A673 (cell line): ENCODE results near the gene MOG. TPM values are rescaled to one million over a fixed set of nuclear protein-coding genes. Genes with fewer than 3 reads are reported as not detected.

ENCODE experiments used
- BruUV-seq: library from RNA; stranded (reverse); fragments of 400-500 nt; replicated peaks from 2 replicates; lab custom pipeline; 2021; lab: Mats Ljungman, UMichigan
- CTCF ChIA-PET: fragments of 300-600 bp; sonication (Branson Sonifier 250); formaldehyde crosslinking; loops from one replicate; lab custom pipeline; 2022; ENCODE audit warnings: antibody characterized with exemption; lab: Charles Lee
- POLR2A ChIA-PET: fragments of 300-600 bp; sonication (Branson Sonifier 250); formaldehyde crosslinking; loops from one replicate; lab custom pipeline; 2022; ENCODE audit warnings: antibody characterized with exemption; ENCODE audit not compliant: low non-redundant PET; lab: Charles Lee
- DNase-seq: peaks from one replicate; pipeline ENCODE4 v3.0.0-alpha.2; 2015; ENCODE audit warnings: low spot score
- H3K27ac ChIP-seq: fragments of 200-600 bp; sonication (generic); 2 replicates; pipeline ENCODE4 v1.5.1; 2016; ENCODE audit warnings: mixed run types, low read depth, mild to moderate bottlenecking, mixed read lengths, antibody characterized with exemption, low read length; ENCODE audit not compliant: poor library complexity, severe bottlenecking
- H3K27me3 ChIP-seq: fragments of 200-600 bp; sonication (generic); replicated peaks from 2 replicates; pipeline ENCODE4 v1.6.1; 2017; ENCODE audit warnings: mixed run types, low read depth, mild to moderate bottlenecking, mixed read lengths, antibody characterized with exemption, low read length; ENCODE audit not compliant: insufficient read depth, poor library complexity
- H3K36me3 ChIP-seq: fragments of 200-600 bp; sonication (generic); 2 replicates; pipeline ENCODE4 v1.6.1; 2016; ENCODE audit warnings: mixed run types, mild to moderate bottlenecking, mixed read lengths, antibody characterized with exemption, low read length; ENCODE audit not compliant: insufficient read depth, poor library complexity, severe bottlenecking
- H3K4me1 ChIP-seq: fragments of 200-600 bp; sonication (generic); 2 replicates; pipeline ENCODE4 v1.6.1; 2017; ENCODE audit warnings: mixed run types, mild to moderate bottlenecking, mixed read lengths, antibody characterized with exemption, low read length; ENCODE audit not compliant: insufficient read depth, poor library complexity, severe bottlenecking
- H3K4me3 ChIP-seq: fragments of 200-600 bp; sonication (generic); 2 replicates; pipeline ENCODE4 v1.5.1; 2016; ENCODE audit warnings: low read depth, mixed run types, mild to moderate bottlenecking, mixed read lengths, low read length; ENCODE audit not compliant: poor library complexity, severe bottlenecking
- H3K9me3 ChIP-seq: fragments of 200-600 bp; sonication (generic); 2 replicates; pipeline ENCODE4 v1.6.1; 2016; ENCODE audit warnings: mixed run types, low read depth, mild to moderate bottlenecking, mixed read lengths, antibody characterized with exemption, low read length; ENCODE audit not compliant: poor library complexity, severe bottlenecking
- CTCF ChIP-seq: fragments of 300-800, 200-600 bp; sonication (generic); conservative IDR thresholded peaks from 2 replicates; pipeline ENCODE4 v1.5.1; 2017; ENCODE audit warnings: low read depth, mild to moderate bottlenecking, antibody characterized with exemption, low read length, moderate library complexity, mixed read lengths
- EZH2 ChIP-seq: fragments of 200-600 bp; sonication (generic); IDR thresholded peaks from 2 replicates; pipeline ENCODE4 v1.6.1; 2017; ENCODE audit warnings: borderline replicate concordance, low read depth, mild to moderate bottlenecking, mixed read lengths, antibody characterized with exemption, low read length; ENCODE audit not compliant: poor library complexity, severe bottlenecking
- intact Hi-C: fragments of 100-400 bp; cut with micrococcal nuclease; formaldehyde crosslinking; loops from one replicate; pipeline ENCODE4 v1.10.0; 2022; ENCODE audit not compliant: unreplicated experiment
- total RNA-seq: library from RNA; stranded (reverse); gene quantifications from 2 replicates; pipeline ENCODE4 v1.2.3, GENCODE V29; 2021

MOG gene
- total RNA-seq, 1 experiment from 2014 or later: not detected

GRCh38 chr6:29710281-29710941, 53.5 kb downstream of the MOG start:
- no peaks in the 10 kb centered on the region for H3K9me3 ChIP-seq
- no peak for DNase-seq
- no peaks in the 10 kb centered on the region for H3K4me1 ChIP-seq
- peaks cover 29% of the 10 kb centered on the region for H3K27me3 ChIP-seq
- no peaks in the 10 kb centered on the region for H3K36me3 ChIP-seq
- CTCF ChIA-PET: no interaction called here
- TF ChIP-seq EZH2 (no peak), CTCF (no peak)
- no peak overlapping the region for H3K4me3 ChIP-seq
- no TSS peak for BruUV-seq
- intact Hi-C loops: no loop called here
- no peak overlapping the region for H3K27ac ChIP-seq
- POLR2A ChIA-PET: no interaction called here

- Histone ChIP-seq H3K4me3 (no peak overlapping the region), H3K9me3 (no peaks in the 10 kb centered on the region), H3K4me1 (peaks cover 5% of the 10 kb centered on the region), H3K36me3 (no peaks in the 10 kb centered on the region), H3K27ac (no peak overlapping the region), H3K27me3 (peaks cover 25% of the 10 kb centered on the region)
- intact Hi-C loops: no loop called here
- POLR2A ChIA-PET: no interaction called here
- no peak for DNase-seq
- TF ChIP-seq EZH2 (no peak), CTCF (no peak)
- BruUV-seq: no TSS peak
- CTCF ChIA-PET: no interaction called here
These were observed 64.0 kb downstream of the MOG start for GRCh38 chr6:29720863-29721262.

Other genes starting within 250 kb of the MOG start
- gene OR12D1, start 242.2 kb upstream of the MOG start, total RNA-seq: not detected in 2 replicates
- not detected in 2 replicates for gene OR10C1, start 217.8 kb upstream of the MOG start, total RNA-seq
- not detected in 2 replicates for gene OR11A1, start 200.0 kb upstream of the MOG start, total RNA-seq
- not detected in 2 replicates for gene OR2H1, start 199.9 kb upstream of the MOG start, total RNA-seq
- gene MAS1L, start 169.1 kb upstream of the MOG start, total RNA-seq: not detected in 2 replicates
- not detected in 2 replicates for gene UBD, start 97.4 kb upstream of the MOG start, total RNA-seq
- not detected in 2 replicates for gene OR2H2, start 72.0 kb upstream of the MOG start, total RNA-seq
- gene GABBR1, start 23.9 kb upstream of the MOG start, total RNA-seq: 72.4 and 81.3 TPM in 2 replicates
- not detected in 2 replicates for gene ZFP57, start 24.1 kb downstream of the MOG start, total RNA-seq
- 0.68 TPM in 1 of 2 replicates, not detected in the other for gene HLA-F, start 66.3 kb downstream of the MOG start, total RNA-seq
- gene HLA-G, start 170.7 kb downstream of the MOG start, total RNA-seq: not detected in 2 replicates